Measurements from ENCODE around the gene CTU2. TPM values are rescaled to one million over a fixed set of nuclear protein-coding genes. Genes with fewer than 3 reads are reported as not detected.
A peak's percentile ranks its signal among the peaks of the same experiment; 100 is the strongest.

CTU2 gene
- total RNA-seq, 2 experiments from 2014 or later: 22.8 to 25.7 TPM

GRCh38 chr16:88755745-88756443, 49.6 kb downstream of the CTU2 start:
- Mint-ChIP-seq H3K4me3 (no peak overlapping the region), H3K27ac (no peak overlapping the region), H3K9me3 (no peaks in the 10 kb centered on the region), H3K36me3 (peaks cover 4% of the 10 kb centered on the region), H3K4me1 (peaks cover 11% of the 10 kb centered on the region), H3K27me3 (no peaks in the 10 kb centered on the region)
- POLR2A ChIA-PET: no interaction called here
- ATAC-seq (ENCODE audit: low read depth) (no peak), DNase-seq (no peak)

GRCh38 chr16:88758227-88758943, 52.1 kb downstream of the CTU2 start:
- no peak overlapping the region for H3K4me3 Mint-ChIP-seq
- H3K27ac Mint-ChIP-seq: no peak overlapping the region
- ATAC-seq (ENCODE audit: low read depth): no peak
- H3K27me3 Mint-ChIP-seq: no peaks in the 10 kb centered on the region
- no peak for DNase-seq
- H3K9me3 Mint-ChIP-seq: no peaks in the 10 kb centered on the region
- H3K4me1 Mint-ChIP-seq: peaks cover 11% of the 10 kb centered on the region
- no peaks in the 10 kb centered on the region for H3K36me3 Mint-ChIP-seq
- POLR2A ChIA-PET: interaction anchor here (1.1 to 1.2 kb wide), 2 partner anchors 10 to 13 kb away, joined by 3 read pairs; no protein-coding TSS in a partner anchor

- no peaks in the 10 kb centered on the region for H3K36me3 Mint-ChIP-seq
- no peaks in the 10 kb centered on the region for H3K9me3 Mint-ChIP-seq
- ATAC-seq (ENCODE audit: low read depth) (no peak), DNase-seq (no peak)
- peaks cover 11% of the 10 kb centered on the region for H3K4me1 Mint-ChIP-seq
- H3K27me3 Mint-ChIP-seq: no peaks in the 10 kb centered on the region
- no peak overlapping the region for H3K4me3 Mint-ChIP-seq
- POLR2A ChIA-PET: interaction anchor here (1.0 to 1.1 kb wide), 2 partner anchors 11 to 22 kb away, joined by 3 read pairs; no protein-coding TSS in a partner anchor
- H3K27ac Mint-ChIP-seq: no peak overlapping the region
Measured at GRCh38 chr16:88758944-88759244, 52.6 kb downstream of the CTU2 start.

GRCh38 chr16:88759245-88759975, 53.1 kb downstream of the CTU2 start:
- H3K36me3 Mint-ChIP-seq: no peaks in the 10 kb centered on the region
- POLR2A ChIA-PET: interaction anchor here (1.0 to 1.1 kb wide), 2 partner anchors 11 to 22 kb away, joined by 3 read pairs; no protein-coding TSS in a partner anchor
- H3K27me3 Mint-ChIP-seq: no peaks in the 10 kb centered on the region
- peak; percentile 20 for ATAC-seq (ENCODE audit: low read depth)
- no peak overlapping the region for H3K4me3 Mint-ChIP-seq
- H3K4me1 Mint-ChIP-seq: peaks cover 11% of the 10 kb centered on the region
- no peak for DNase-seq
- no peaks in the 10 kb centered on the region for H3K9me3 Mint-ChIP-seq
- peak overlapping the region; percentile 40 for H3K27ac Mint-ChIP-seq

GRCh38 chr16:88759976-88760350, 53.7 kb downstream of the CTU2 start:
- Mint-ChIP-seq H3K4me1 (peaks cover 11% of the 10 kb centered on the region), H3K4me3 (no peak overlapping the region), H3K27ac (no peak overlapping the region), H3K36me3 (no peaks in the 10 kb centered on the region), H3K9me3 (no peaks in the 10 kb centered on the region), H3K27me3 (no peaks in the 10 kb centered on the region)
- POLR2A ChIA-PET: interaction anchor here (1.0 kb wide), 1 partner anchor 21 kb away, joined by 3 read pairs; no protein-coding TSS in a partner anchor
- no peak for ATAC-seq (ENCODE audit: low read depth)
- no peak for DNase-seq

GRCh38 chr16:88760424-88761142, 54.3 kb downstream of the CTU2 start:
- no peaks in the 10 kb centered on the region for H3K9me3 Mint-ChIP-seq
- H3K4me1 Mint-ChIP-seq: peaks cover 9% of the 10 kb centered on the region
- no peak overlapping the region for H3K27ac Mint-ChIP-seq
- ATAC-seq (ENCODE audit: low read depth) (no peak), DNase-seq (no peak)
- POLR2A ChIA-PET: no interaction called here
- no peaks in the 10 kb centered on the region for H3K36me3 Mint-ChIP-seq
- no peaks in the 10 kb centered on the region for H3K27me3 Mint-ChIP-seq
- H3K4me3 Mint-ChIP-seq: no peak overlapping the region

- POLR2A ChIA-PET: no interaction called here
- ATAC-seq (ENCODE audit: low read depth) (no peak), DNase-seq (no peak)
- H3K4me1 Mint-ChIP-seq: peaks cover 9% of the 10 kb centered on the region
- H3K27me3 Mint-ChIP-seq: no peaks in the 10 kb centered on the region
- H3K27ac Mint-ChIP-seq: no peak overlapping the region
- H3K4me3 Mint-ChIP-seq: no peak overlapping the region
- no peaks in the 10 kb centered on the region for H3K9me3 Mint-ChIP-seq
- H3K36me3 Mint-ChIP-seq: no peaks in the 10 kb centered on the region
Measured at GRCh38 chr16:88761143-88761534, 54.8 kb downstream of the CTU2 start.

- POLR2A ChIA-PET: interaction anchor here (1.3 kb wide), 1 partner anchor 19 kb away, joined by 3 read pairs; no protein-coding TSS in a partner anchor
- H3K4me3 Mint-ChIP-seq: no peak overlapping the region
- peaks cover 10% of the 10 kb centered on the region for H3K4me1 Mint-ChIP-seq
- no peak overlapping the region for H3K27ac Mint-ChIP-seq
- no peaks in the 10 kb centered on the region for H3K9me3 Mint-ChIP-seq
- no peaks in the 10 kb centered on the region for H3K36me3 Mint-ChIP-seq
- DNase-seq (no peak), ATAC-seq (ENCODE audit: low read depth) (no peak)
- no peaks in the 10 kb centered on the region for H3K27me3 Mint-ChIP-seq
Measured at GRCh38 chr16:88761830-88762229, 55.5 kb downstream of the CTU2 start.

- Mint-ChIP-seq H3K4me1 (peaks cover 14% of the 10 kb centered on the region), H3K9me3 (no peaks in the 10 kb centered on the region), H3K4me3 (no peak overlapping the region), H3K36me3 (no peaks in the 10 kb centered on the region), H3K27me3 (no peaks in the 10 kb centered on the region), H3K27ac (no peak overlapping the region)
- POLR2A ChIA-PET: interaction anchor here (1.3 kb wide), 1 partner anchor 19 kb away, joined by 3 read pairs; no protein-coding TSS in a partner anchor
- DNase-seq (no peak), ATAC-seq (ENCODE audit: low read depth) (no peak)
Measured at GRCh38 chr16:88762258-88762870, 56.1 kb downstream of the CTU2 start.

- no peaks in the 10 kb centered on the region for H3K9me3 Mint-ChIP-seq
- H3K27ac Mint-ChIP-seq: no peak overlapping the region
- peaks cover 17% of the 10 kb centered on the region for H3K4me1 Mint-ChIP-seq
- DNase-seq: no peak
- H3K36me3 Mint-ChIP-seq: no peaks in the 10 kb centered on the region
- no peak overlapping the region for H3K4me3 Mint-ChIP-seq
- POLR2A ChIA-PET: interaction anchor here (1.3 kb wide), 1 partner anchor 18 kb away, joined by 3 read pairs; no protein-coding TSS in a partner anchor
- no peaks in the 10 kb centered on the region for H3K27me3 Mint-ChIP-seq
- ATAC-seq (ENCODE audit: low read depth): no peak
Measured at GRCh38 chr16:88762941-88763340, 56.6 kb downstream of the CTU2 start.

GRCh38 chr16:88763502-88764053, 57.3 kb downstream of the CTU2 start:
- H3K36me3 Mint-ChIP-seq: no peaks in the 10 kb centered on the region
- H3K4me3 Mint-ChIP-seq: no peak overlapping the region
- peaks cover 13% of the 10 kb centered on the region for H3K4me1 Mint-ChIP-seq
- POLR2A ChIA-PET: no interaction called here
- H3K9me3 Mint-ChIP-seq: no peaks in the 10 kb centered on the region
- H3K27ac Mint-ChIP-seq: no peak overlapping the region
- H3K27me3 Mint-ChIP-seq: no peaks in the 10 kb centered on the region
- ATAC-seq (ENCODE audit: low read depth) (no peak), DNase-seq (no peak)

GRCh38 chr16:88764080-88764479, 57.8 kb downstream of the CTU2 start:
- H3K27me3 Mint-ChIP-seq: no peaks in the 10 kb centered on the region
- no peaks in the 10 kb centered on the region for H3K9me3 Mint-ChIP-seq
- no peak overlapping the region for H3K4me3 Mint-ChIP-seq
- POLR2A ChIA-PET: no interaction called here
- DNase-seq (no peak), ATAC-seq (ENCODE audit: low read depth) (no peak)
- H3K27ac Mint-ChIP-seq: no peak overlapping the region
- H3K36me3 Mint-ChIP-seq: no peaks in the 10 kb centered on the region
- H3K4me1 Mint-ChIP-seq: peaks cover 10% of the 10 kb centered on the region

Measured in activated naive CD8-positive, alpha-beta T cell treated with anti-CD3 and anti-CD28 coated beads, Interleukin-2, amount 10 ng/mL, durations not matched to agents 7 days and 5 days (primary cell).